ENCODE results near the gene PLEKHG5. TPM values are rescaled to one million over a fixed set of nuclear protein-coding genes. Genes with fewer than 3 reads are reported as not detected.

The PLEKHG5 gene
- total and polyA plus RNA-seq, 4 donors = 0.28 to 1.9 (median 1.1) TPM

- H3K9me3 ChIP-seq (ENCODE audit: control insufficient read depth in 4 of 4, low read length in 3 of 4) = no peaks in the 10 kb centered on the region
- H3K4me3 ChIP-seq (ENCODE audit: low read depth in 1 of 3, low read length in 3 of 3) = no peak overlapping the region
- H3K27me3 ChIP-seq (ENCODE audit: control insufficient read depth in 4 of 4, insufficient read depth in 4 of 4, low read length in 3 of 4) = no peaks in the 10 kb centered on the region
- no peak overlapping the region for H3K27ac ChIP-seq (ENCODE audit: low read depth in 1 of 2, low read length in 2 of 2)
- peaks cover 4 to 20% (median 14%) of the 10 kb centered on the region in 4 donors for H3K4me1 ChIP-seq (ENCODE audit: control insufficient read depth in 4 of 4, insufficient read depth in 4 of 4, low read length in 3 of 4)
- TF ChIP-seq RAD21 (IDR thresholded peaks at IDR 0.05) (no peak), FOXA1 (IDR thresholded peaks at IDR 0.05) (no peak), GABPA (IDR thresholded peaks at IDR 0.05 in 1 of 2, conservative IDR thresholded peaks at IDR 0.05 in 1 of 2) (no peak), NR2F2 (IDR thresholded peaks at IDR 0.05) (no peak), ATF3 (IDR thresholded peaks at IDR 0.05) (no peak), CTCF (IDR thresholded peaks at IDR 0.05; ENCODE audit: low read depth, low read length, missing input control) (no peak), REST (IDR thresholded peaks at IDR 0.05) (no peak), YY1 (IDR thresholded peaks at IDR 0.05) (no peak), FOXA2 (IDR thresholded peaks at IDR 0.05) (no peak), JUND (IDR thresholded peaks at IDR 0.05) (no peak), HNF4A (conservative IDR thresholded peaks at IDR 0.05) (no peak), SP1 (IDR thresholded peaks at IDR 0.05) (no peak), MAX (IDR thresholded peaks at IDR 0.05) (no peak), ZBTB33 (IDR thresholded peaks at IDR 0.05) (no peak), RXRA (IDR thresholded peaks at IDR 0.05) (no peak), TAF1 (conservative IDR thresholded peaks at IDR 0.05) (no peak), HNF4G (IDR thresholded peaks at IDR 0.05) (no peak), EGR1 (IDR thresholded peaks at IDR 0.05; ENCODE audit: low read depth in 2 of 2) (no peak)
- no peaks in the 10 kb centered on the region for H3K36me3 ChIP-seq (ENCODE audit: control insufficient read depth in 4 of 4, insufficient read depth in 3 of 4, low read depth in 1 of 4, low read length in 3 of 4)
- 85% methylated on average over 10 of the region's 10 CpGs for WGBS
- H3K9ac ChIP-seq (ENCODE audit: low read depth in 1 of 2, low read length in 2 of 2) = no peak overlapping the region
- DNase-seq (ENCODE audit: low spot score) = no peak
These were observed 499 bp upstream of the PLEKHG5 start for GRCh38 chr1:6491966-6492365.
